ENCODE results near the gene TSEN54. TPM values are rescaled to one million over a fixed set of nuclear protein-coding genes. Genes with fewer than 3 reads are reported as not detected.
A peak's percentile ranks its signal among the peaks of the same experiment; 100 is the strongest.

Gene TSEN54
- 41.1 TPM for polyA plus RNA-seq (2012; ENCODE audit: insufficient read length, low read depth)

- 0 out of 2 replicates have a peak, but pooled peaks have one; percentile 88 for TF ChIP-seq SIN3A (IDR thresholded peaks at IDR 0.05; ENCODE audit: borderline replicate concordance, insufficient read depth, low read length)
- TF ChIP-seq REST (IDR thresholded peaks at IDR 0.05; ENCODE audit: insufficient read depth in 1 of 2, low read depth in 2 of 2, low read length in 2 of 2), result no peak
- 0 out of 2 replicates have a peak, but pooled peaks have one; percentile 26 for TF ChIP-seq POLR2AphosphoS5 (IDR thresholded peaks at IDR 0.05; ENCODE audit: low read depth, low read length)
- peak; percentile 91 for TF ChIP-seq FOXP2 (optimal IDR thresholded peaks at IDR 0.05; ENCODE audit: borderline replicate concordance, extremely low read depth, extremely low read length, insufficient read depth)
- peak; percentile 67; the same call in 1 of the 2 replicates for TF ChIP-seq TAF1 (IDR thresholded peaks at IDR 0.05; ENCODE audit: borderline replicate concordance, insufficient read depth, low read length)
Measured at GRCh38 chr17:75516255-75516618, at the start of gene TSEN54. TSEN54 (plus strand) TSS chr17:75516528; CDS start chr17:75516561, 33 bp downstream.

- TF ChIP-seq TAF1 (IDR thresholded peaks at IDR 0.05; ENCODE audit: borderline replicate concordance, insufficient read depth, low read length) (no peak), POLR2AphosphoS5 (IDR thresholded peaks at IDR 0.05; ENCODE audit: low read depth, low read length) (no peak), SIN3A (IDR thresholded peaks at IDR 0.05; ENCODE audit: borderline replicate concordance, insufficient read depth, low read length) (no peak), REST (IDR thresholded peaks at IDR 0.05; ENCODE audit: insufficient read depth in 1 of 2, low read depth in 2 of 2, low read length in 2 of 2) (no peak), FOXP2 (optimal IDR thresholded peaks at IDR 0.05; ENCODE audit: borderline replicate concordance, extremely low read depth, extremely low read length, insufficient read depth) (no peak)
Measured at GRCh38 chr17:75468291-75468754, 48.0 kb upstream of the TSEN54 start.

GRCh38 chr17:75468779-75469373 lies 47.5 kb upstream of the TSEN54 start:
- TF ChIP-seq REST (IDR thresholded peaks at IDR 0.05; ENCODE audit: insufficient read depth in 1 of 2, low read depth in 2 of 2, low read length in 2 of 2), result no peak
- no peak for TF ChIP-seq POLR2AphosphoS5 (IDR thresholded peaks at IDR 0.05; ENCODE audit: low read depth, low read length)

GRCh38 chr17:75471207-75471606 lies 45.1 kb upstream of the TSEN54 start:
- TF ChIP-seq TAF1 (IDR thresholded peaks at IDR 0.05; ENCODE audit: borderline replicate concordance, insufficient read depth, low read length) (no peak), POLR2AphosphoS5 (IDR thresholded peaks at IDR 0.05; ENCODE audit: low read depth, low read length) (no peak), FOXP2 (optimal IDR thresholded peaks at IDR 0.05; ENCODE audit: borderline replicate concordance, extremely low read depth, extremely low read length, insufficient read depth) (no peak), REST (IDR thresholded peaks at IDR 0.05; ENCODE audit: insufficient read depth in 1 of 2, low read depth in 2 of 2, low read length in 2 of 2) (no peak), SIN3A (IDR thresholded peaks at IDR 0.05; ENCODE audit: borderline replicate concordance, insufficient read depth, low read length) (no peak)

- no peak for TF ChIP-seq TAF1 (IDR thresholded peaks at IDR 0.05; ENCODE audit: borderline replicate concordance, insufficient read depth, low read length)
- TF ChIP-seq POLR2AphosphoS5 (IDR thresholded peaks at IDR 0.05; ENCODE audit: low read depth, low read length), result no peak
- TF ChIP-seq REST (IDR thresholded peaks at IDR 0.05; ENCODE audit: insufficient read depth in 1 of 2, low read depth in 2 of 2, low read length in 2 of 2), result no peak
- TF ChIP-seq FOXP2 (optimal IDR thresholded peaks at IDR 0.05; ENCODE audit: borderline replicate concordance, extremely low read depth, extremely low read length, insufficient read depth), result no peak
Measured at GRCh38 chr17:75472119-75472518, 44.2 kb upstream of the TSEN54 start.

Measured in PFSK-1 (cell line).